ENCODE data around the gene TMEM86B. TPM values are rescaled to one million over a fixed set of nuclear protein-coding genes. Genes with fewer than 3 reads are reported as not detected.

Gene TMEM86B
- total RNA-seq, 3 donors from 2014 or later (not counting 1 experiment from before 2014, with no cell fraction given) = 12.6 to 14.7 (median 14.6) TPM

- 90% methylated on average over 18 of the region's 18 CpGs for WGBS (ENCODE audit: insufficient coverage)
- ATAC-seq (no peak), DNase-seq (no peak)
- Mint-ChIP-seq H3K27me3 (ENCODE audit: low read depth in 2 of 2) (no peaks in the 10 kb centered on the region), H3K4me3 (peak overlapping the region; percentile 86), H3K27ac (peak overlapping the region; percentile 93 to 98), H3K4me1 (peaks cover 55 to 68% of the 10 kb centered on the region in 2 donors), H3K9me3 (no peaks in the 10 kb centered on the region), H3K36me3 (no peaks in the 10 kb centered on the region)
- Histone ChIP-seq H3K27me3 (ENCODE audit: control insufficient read depth, insufficient read depth, low read length) (no peaks in the 10 kb centered on the region), H3K9me3 (ENCODE audit: control insufficient read depth, insufficient read depth, low read length) (no peaks in the 10 kb centered on the region), H3K36me3 (ENCODE audit: control insufficient read depth, insufficient read depth, low read length) (peaks cover 18% of the 10 kb centered on the region), H3K27ac (ENCODE audit: low read length) (peak overlapping the region; percentile 92), H3K4me1 (ENCODE audit: control insufficient read depth, insufficient read depth, low read length) (peaks cover 88% of the 10 kb centered on the region), H3K4me3 (ENCODE audit: low read length) (no peak overlapping the region)
- TF ChIP-seq CTCF (IDR thresholded peaks at IDR 0.05) = no peak
- intact Hi-C loops (cut with micrococcal nuclease) = loop anchor here (10.0 kb wide), 1 partner anchor 336 kb away; no protein-coding TSS in a partner anchor
Measured at GRCh38 chr19:55250262-55251036, 21.9 kb upstream of the TMEM86B start.

DNA sequence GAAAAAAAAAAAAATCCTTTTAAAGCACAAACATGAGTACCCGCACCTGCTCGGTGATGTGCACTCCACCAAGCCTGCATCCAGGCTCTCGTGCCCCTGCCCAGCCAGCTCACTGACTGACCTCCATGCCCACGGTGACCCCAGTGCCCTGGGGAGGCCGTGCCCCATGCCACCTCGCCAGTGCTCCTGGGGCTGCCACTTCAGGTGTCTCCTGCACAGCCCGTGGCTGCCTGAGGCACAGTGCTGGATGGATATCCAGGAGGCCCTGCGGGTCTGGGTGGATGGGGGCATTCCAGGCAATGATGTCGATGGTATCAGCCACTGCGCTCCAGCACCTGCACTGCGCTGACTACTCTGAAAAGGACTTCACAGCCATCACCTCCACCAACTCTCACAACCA, 21.3 kb upstream of the TMEM86B start:
- Histone ChIP-seq H3K36me3 (ENCODE audit: control insufficient read depth, insufficient read depth, low read length) (peaks cover 24% of the 10 kb centered on the region), H3K27ac (ENCODE audit: low read length) (no peak overlapping the region), H3K27me3 (ENCODE audit: control insufficient read depth, insufficient read depth, low read length) (no peaks in the 10 kb centered on the region), H3K4me3 (ENCODE audit: low read length) (no peak overlapping the region), H3K9me3 (ENCODE audit: control insufficient read depth, insufficient read depth, low read length) (no peaks in the 10 kb centered on the region), H3K4me1 (ENCODE audit: control insufficient read depth, insufficient read depth, low read length) (peaks cover 82% of the 10 kb centered on the region)
- peaks cover 49 to 62% of the 10 kb centered on the region in 2 donors for H3K4me1 Mint-ChIP-seq
- no peak overlapping the region for H3K4me3 Mint-ChIP-seq
- TF ChIP-seq CTCF (IDR thresholded peaks at IDR 0.05) = no peak
- intact Hi-C loops (cut with micrococcal nuclease) = loop anchor here (10.0 kb wide), 1 partner anchor 335 kb away; no protein-coding TSS in a partner anchor
- no peak for ATAC-seq
- no peaks in the 10 kb centered on the region for H3K9me3 Mint-ChIP-seq
- DNase-seq = no peak
- 94% methylated on average over 11 of the region's 11 CpGs for WGBS (ENCODE audit: insufficient coverage)
- no peaks in the 10 kb centered on the region for H3K27me3 Mint-ChIP-seq (ENCODE audit: low read depth in 2 of 2)
- H3K27ac Mint-ChIP-seq = peak overlapping the region in 1 of 2 donors; percentile 98
- no peaks in the 10 kb centered on the region for H3K36me3 Mint-ChIP-seq

- peak overlapping the region; percentile 13 for H3K4me3 Mint-ChIP-seq
- H3K36me3 Mint-ChIP-seq = no peaks in the 10 kb centered on the region
- no peak for DNase-seq
- H3K27me3 Mint-ChIP-seq (ENCODE audit: low read depth in 2 of 2) = no peaks in the 10 kb centered on the region
- 91% methylated on average over 8 of the region's 9 CpGs for WGBS (ENCODE audit: insufficient coverage)
- intact Hi-C loops (cut with micrococcal nuclease) = no loop called here
- peaks cover 35% of the 10 kb centered on the region for H3K36me3 ChIP-seq (ENCODE audit: control insufficient read depth, insufficient read depth, low read length)
- ATAC-seq = no peak
- no peak for TF ChIP-seq CTCF (IDR thresholded peaks at IDR 0.05)
- H3K4me1 ChIP-seq (ENCODE audit: control insufficient read depth, insufficient read depth, low read length) = peaks cover 70% of the 10 kb centered on the region
- H3K9me3 ChIP-seq (ENCODE audit: control insufficient read depth, insufficient read depth, low read length) = no peaks in the 10 kb centered on the region
- peak overlapping the region; percentile 67 to 69 for H3K27ac Mint-ChIP-seq
- H3K27me3 ChIP-seq (ENCODE audit: control insufficient read depth, insufficient read depth, low read length) = no peaks in the 10 kb centered on the region
- H3K9me3 Mint-ChIP-seq = no peaks in the 10 kb centered on the region
- no peak overlapping the region for H3K4me3 ChIP-seq (ENCODE audit: low read length)
- H3K4me1 Mint-ChIP-seq = peaks cover 38 to 51% of the 10 kb centered on the region in 2 donors
- no peak overlapping the region for H3K27ac ChIP-seq (ENCODE audit: low read length)
Measured at GRCh38 chr19:55248704-55249103, 20.1 kb upstream of the TMEM86B start.
